Spleen (tissue), 7 donors: ENCODE results near the gene ZNF606.

Experiments
- CTCF ChIP-seq, 11 experiments: fragments of 200-600 bp in 7 of 11; fragments of 450-650 bp in 4 of 11; sonication (generic) in 4 of 11; IDR thresholded peaks in 8 of 11; conservative IDR thresholded peaks in 3 of 11; 1 replicate in 7 of 11; 2 replicates in 4 of 11; pipeline versions ENCODE4 v1.4.0 to v1.8.0; 2016 to 2021; ENCODE audit warnings: antibody characterized with exemption in 11 of 11, inconsistent platforms in 4 of 11, mild to moderate bottlenecking in 1 of 11
- POLR2A ChIP-seq, 3 donors: fragments of 450-650 bp; IDR thresholded peaks; one replicate each; pipeline ENCODE4 v1.5.1; 2017; ENCODE audit warnings: antibody characterized with exemption in 3 of 3, mild to moderate bottlenecking in 1 of 3
- POLR2AphosphoS5 ChIP-seq, 3 donors: sonication (generic); formaldehyde crosslinking; IDR thresholded peaks; one replicate each; pipeline ENCODE4 v1.5.1; 2017; ENCODE audit warnings: antibody characterized with exemption in 3 of 3
- donor health status: DM: no; HTN: no; CAD: no; lungs with moderate emphysema.
- donor health status: DM: no; HTN: no; CAD: no.
- donor health status: DM: no; HTN: no; CAD: no.

GRCh38 chr19:57978586-57979289 lies 23.9 kb downstream of the ZNF606 start:
- no peak for TF ChIP-seq CTCF (IDR thresholded peaks at IDR 0.05 in 8 of 11, conservative IDR thresholded peaks at IDR 0.05 in 3 of 11)
- TF ChIP-seq POLR2AphosphoS5 (IDR thresholded peaks at IDR 0.05) = no peak
- no peak for TF ChIP-seq POLR2A (IDR thresholded peaks at IDR 0.05)
